Mesendoderm (in vitro differentiated cells): ENCODE measurements around the gene TMCO4.

Source experiments
- DNase-seq: peaks from one replicate; pipeline ENCODE4 v3.0.0; 2013
- H2AK5ac ChIP-seq: 2 replicates; pipeline ENCODE4 v1.6.1; 2013; ENCODE audit warnings: low read length, inconsistent platforms
- H2BK120ac ChIP-seq: 2 replicates; pipeline ENCODE4 v1.6.1; 2013; ENCODE audit warnings: low read depth, mild to moderate bottlenecking, low read length, moderate library complexity, mixed read lengths
- H2BK15ac ChIP-seq: replicated peaks from 2 replicates; pipeline ENCODE4 v1.6.1; 2013; ENCODE audit warnings: low read depth, mild to moderate bottlenecking, moderate library complexity
- H2BK5ac ChIP-seq: 2 replicates; pipeline ENCODE4 v1.6.1; 2013; ENCODE audit warnings: low read length, inconsistent platforms
- H3K18ac ChIP-seq: 2 replicates; pipeline ENCODE4 v1.6.1; 2013; ENCODE audit warnings: mild to moderate bottlenecking, low read length, mixed read lengths
- H3K23ac ChIP-seq: one replicate; pipeline ENCODE4 v1.6.1; 2013; ENCODE audit warnings: low read length
- H3K27ac ChIP-seq: 2 replicates; pipeline ENCODE4 v1.5.1; 2013; ENCODE audit warnings: low read depth, mild to moderate bottlenecking, inconsistent platforms, low read length, moderate library complexity
- H3K27me3 ChIP-seq: 2 replicates; pipeline ENCODE4 v1.6.1; 2013; ENCODE audit warnings: low read length, control low read depth, mild to moderate bottlenecking, inconsistent platforms; ENCODE audit not compliant: insufficient read depth, poor library complexity
- H3K36me3 ChIP-seq: 2 replicates; pipeline ENCODE4 v1.6.1; 2013; ENCODE audit warnings: low read length, inconsistent platforms; ENCODE audit not compliant: control insufficient read depth, insufficient read depth
- H3K4ac ChIP-seq: one replicate; pipeline ENCODE4 v1.6.1; 2013; ENCODE audit warnings: low read depth, mild to moderate bottlenecking, low read length, moderate library complexity
- H3K4me1 ChIP-seq: 2 replicates; pipeline ENCODE4 v1.6.1; 2013; ENCODE audit warnings: low read depth, low read length, inconsistent platforms; ENCODE audit not compliant: control insufficient read depth
- H3K4me2 ChIP-seq: 2 replicates; pipeline ENCODE4 v1.6.1; 2013; ENCODE audit warnings: low read length
- H3K4me3 ChIP-seq: 2 replicates; pipeline ENCODE4 v1.5.1; 2013; ENCODE audit warnings: mild to moderate bottlenecking, low read length
- H3K56ac ChIP-seq: one replicate; pipeline ENCODE4 v1.6.1; 2013; ENCODE audit warnings: low read length
- H3K79me1 ChIP-seq: 2 replicates; pipeline ENCODE4 v1.6.1; 2013; ENCODE audit warnings: low read length, inconsistent platforms
- H3K79me2 ChIP-seq: 2 replicates; pipeline ENCODE4 v1.6.1; 2013; ENCODE audit warnings: mild to moderate bottlenecking, low read length; ENCODE audit not compliant: control insufficient read depth, insufficient read depth
- H3K9ac ChIP-seq: 2 replicates; pipeline ENCODE4 v1.6.1; 2013; ENCODE audit warnings: low read length, inconsistent platforms
- H4K5ac ChIP-seq: one replicate; pipeline ENCODE4 v1.6.1; 2013; ENCODE audit warnings: low read length
- H4K8ac ChIP-seq: one replicate; pipeline ENCODE4 v1.6.1; 2013; ENCODE audit warnings: low read depth, mild to moderate bottlenecking, control low read depth, low read length, moderate library complexity
- WGBS: extraction: QIAGEN DNeasy Blood & Tissue Kit; methylation state at CpG from one replicate; pipeline ENCODE4 v1.1.7; 2013; ENCODE audit warnings: low lambda C conversion rate, missing lambda C conversion rate; ENCODE audit not compliant: insufficient coverage; ENCODE audit errors: extremely low coverage; 5-methylcytosine and 5-hydroxymethylcytosine counted together

The TMCO4 gene

GRCh38 chr1:19735440-19736127 lies 64.1 kb downstream of the TMCO4 start:
- no CpG with 5 or more reads among the region's 10 CpGs for WGBS
- H3K4ac ChIP-seq: no peak overlapping the region
- no peaks in the 10 kb centered on the region for H3K79me2 ChIP-seq
- no peak overlapping the region for H3K4me3 ChIP-seq
- H2BK5ac ChIP-seq: no peak overlapping the region
- no peak overlapping the region for H3K27ac ChIP-seq
- H3K4me1 ChIP-seq: no peaks in the 10 kb centered on the region
- no peak overlapping the region for H3K4me2 ChIP-seq
- no peak overlapping the region for H3K23ac ChIP-seq
- no peak overlapping the region for H3K9ac ChIP-seq
- no peak overlapping the region for H2BK120ac ChIP-seq
- no peak overlapping the region for H3K56ac ChIP-seq
- no peak overlapping the region for H3K18ac ChIP-seq
- H2AK5ac ChIP-seq: no peak overlapping the region
- no peak overlapping the region for H4K8ac ChIP-seq
- H3K27me3 ChIP-seq: no peaks in the 10 kb centered on the region
- no peak for DNase-seq
- no peaks in the 10 kb centered on the region for H3K36me3 ChIP-seq
- H4K5ac ChIP-seq: no peak overlapping the region
- no peak overlapping the region for H2BK15ac ChIP-seq
- no peaks in the 10 kb centered on the region for H3K79me1 ChIP-seq

GRCh38 chr1:19734472-19734999 lies 65.2 kb downstream of the TMCO4 start:
- Histone ChIP-seq H3K18ac (no peak overlapping the region), H3K9ac (no peak overlapping the region), H3K4ac (no peak overlapping the region), H2BK5ac (no peak overlapping the region), H3K4me2 (no peak overlapping the region), H3K23ac (no peak overlapping the region), H2BK15ac (no peak overlapping the region), H3K4me1 (no peaks in the 10 kb centered on the region), H4K5ac (no peak overlapping the region), H2AK5ac (no peak overlapping the region), H3K79me2 (no peaks in the 10 kb centered on the region), H3K79me1 (no peaks in the 10 kb centered on the region), H4K8ac (no peak overlapping the region), H2BK120ac (no peak overlapping the region), H3K4me3 (no peak overlapping the region), H3K27ac (no peak overlapping the region), H3K36me3 (no peaks in the 10 kb centered on the region), H3K27me3 (no peaks in the 10 kb centered on the region), H3K56ac (no peak overlapping the region)
- no peak for DNase-seq
- no CpG with 5 or more reads among the region's 8 CpGs for WGBS

GRCh38 chr1:19734056-19734455 lies 65.7 kb downstream of the TMCO4 start:
- no peaks in the 10 kb centered on the region for H3K27me3 ChIP-seq

GRCh38 chr1:19733615-19734014 lies 66.1 kb downstream of the TMCO4 start:
- H2AK5ac ChIP-seq: no peak overlapping the region
- no peak overlapping the region for H3K9ac ChIP-seq
- no peaks in the 10 kb centered on the region for H3K79me1 ChIP-seq
- H3K56ac ChIP-seq: no peak overlapping the region
- no peak overlapping the region for H3K18ac ChIP-seq
- H2BK15ac ChIP-seq: no peak overlapping the region
- WGBS: no CpG with 5 or more reads among the region's 5 CpGs
- H3K4me1 ChIP-seq: no peaks in the 10 kb centered on the region
- H3K27me3 ChIP-seq: no peaks in the 10 kb centered on the region
- H4K8ac ChIP-seq: no peak overlapping the region
- H3K36me3 ChIP-seq: no peaks in the 10 kb centered on the region
- no peak overlapping the region for H3K4me3 ChIP-seq
- no peak overlapping the region for H2BK5ac ChIP-seq
- no peak overlapping the region for H3K27ac ChIP-seq
- H3K4me2 ChIP-seq: no peak overlapping the region
- H3K79me2 ChIP-seq: no peaks in the 10 kb centered on the region
- no peak for DNase-seq
- H3K4ac ChIP-seq: no peak overlapping the region
- no peak overlapping the region for H2BK120ac ChIP-seq
- H4K5ac ChIP-seq: no peak overlapping the region
- no peak overlapping the region for H3K23ac ChIP-seq

More at GRCh38 chr1:19734056-19734455, 65.7 kb downstream of the TMCO4 start:
- Histone ChIP-seq H2BK120ac (no peak overlapping the region), H3K56ac (no peak overlapping the region), H2BK5ac (no peak overlapping the region), H3K4me2 (no peak overlapping the region), H3K79me1 (no peaks in the 10 kb centered on the region), H3K27ac (no peak overlapping the region), H3K4me3 (no peak overlapping the region), H4K8ac (no peak overlapping the region), H2AK5ac (no peak overlapping the region), H3K4ac (no peak overlapping the region), H3K23ac (no peak overlapping the region), H2BK15ac (no peak overlapping the region), H4K5ac (no peak overlapping the region), H3K36me3 (no peaks in the 10 kb centered on the region), H3K9ac (no peak overlapping the region), H3K4me1 (no peaks in the 10 kb centered on the region), H3K79me2 (no peaks in the 10 kb centered on the region), H3K18ac (no peak overlapping the region)
- WGBS: no CpG with 5 or more reads among the region's 8 CpGs
- no peak for DNase-seq

GRCh38 chr1:19731311-19731821 lies 68.3 kb downstream of the TMCO4 start:
- no peaks in the 10 kb centered on the region for H3K4me1 ChIP-seq
- DNase-seq: no peak
- H2BK15ac ChIP-seq: no peak overlapping the region
- H3K18ac ChIP-seq: no peak overlapping the region
- H2BK5ac ChIP-seq: no peak overlapping the region
- WGBS: no CpG with 5 or more reads among the region's 8 CpGs
- H3K4me3 ChIP-seq: no peak overlapping the region
- no peak overlapping the region for H4K8ac ChIP-seq
- H2AK5ac ChIP-seq: no peak overlapping the region
- no peaks in the 10 kb centered on the region for H3K79me1 ChIP-seq
- no peaks in the 10 kb centered on the region for H3K36me3 ChIP-seq
- no peak overlapping the region for H4K5ac ChIP-seq
- H3K27me3 ChIP-seq: no peaks in the 10 kb centered on the region
- H3K27ac ChIP-seq: no peak overlapping the region
- H3K4me2 ChIP-seq: no peak overlapping the region
- H3K79me2 ChIP-seq: no peaks in the 10 kb centered on the region
- no peak overlapping the region for H3K4ac ChIP-seq
- no peak overlapping the region for H2BK120ac ChIP-seq
- no peak overlapping the region for H3K9ac ChIP-seq
- no peak overlapping the region for H3K56ac ChIP-seq
- no peak overlapping the region for H3K23ac ChIP-seq
